PC-9 (cell line): ENCODE data around the gene TRAPPC3. TPM values are rescaled to one million over a fixed set of nuclear protein-coding genes. Genes with fewer than 3 reads are reported as not detected.

Source experiments
- BruUV-seq: library from RNA; stranded (reverse); fragments of 400-500 nt; replicated peaks from 2 replicates; lab custom pipeline; 2021; lab: Mats Ljungman, UMichigan
- CTCF ChIA-PET: fragments of 300-600 bp; sonication (Branson Sonifier 250); formaldehyde crosslinking; loops from one replicate; lab custom pipeline; 2022; ENCODE audit warnings: antibody characterized with exemption; lab: Charles Lee
- POLR2A ChIA-PET: fragments of 300-600 bp; sonication (Branson Sonifier 250); formaldehyde crosslinking; loops from one replicate; lab custom pipeline; 2022; ENCODE audit warnings: antibody characterized with exemption; ENCODE audit not compliant: unreplicated experiment; lab: Charles Lee
- DNase-seq, 2 experiments: peaks; one replicate each; pipeline versions ENCODE4 v3.0.0 to v3.0.0-alpha.2; 2015 to 2022; ENCODE audit warnings: mixed read lengths in 1 of 2
- H2AFZ ChIP-seq: fragments of 200-600 bp; sonication (generic); 2 replicates; pipeline ENCODE4 v1.8.1; 2017; ENCODE audit warnings: antibody characterized with exemption
- H3F3A ChIP-seq: fragments of 200-600 bp; sonication (generic); 2 replicates; pipeline ENCODE4 v1.8.1; 2017; ENCODE audit warnings: antibody characterized with exemption, mild to moderate bottlenecking, low read depth; ENCODE audit not compliant: insufficient read depth
- H3K27ac ChIP-seq: fragments of 200-600 bp; sonication (generic); 2 replicates; pipeline ENCODE4 v1.6.1; 2016; ENCODE audit warnings: mixed run types
- H3K27me3 ChIP-seq: fragments of 200-600 bp; sonication (generic); 2 replicates; pipeline ENCODE4 v1.6.1; 2016; ENCODE audit warnings: low read depth, mixed run types; ENCODE audit not compliant: insufficient read depth
- H3K36me3 ChIP-seq: fragments of 200-600 bp; sonication (generic); 2 replicates; pipeline ENCODE4 v1.6.1; 2016; ENCODE audit warnings: low read depth, mixed run types
- H3K4me1 ChIP-seq: fragments of 200-600 bp; sonication (generic); replicated peaks from 2 replicates; pipeline ENCODE4 v1.6.1; 2016; ENCODE audit warnings: mixed run types; ENCODE audit not compliant: insufficient read depth
- H3K4me2 ChIP-seq: fragments of 200-600 bp; sonication (generic); 2 replicates; pipeline ENCODE4 v1.6.1; 2017; ENCODE audit warnings: mixed run types
- H3K4me3 ChIP-seq: fragments of 200-600 bp; sonication (generic); 2 replicates; pipeline ENCODE4 v1.6.1; 2016; ENCODE audit warnings: mixed run types
- H3K79me2 ChIP-seq: fragments of 200-600 bp; sonication (generic); 2 replicates; pipeline ENCODE4 v1.6.1; 2017; ENCODE audit warnings: low read depth, mixed run types
- H3K9me2 ChIP-seq: fragments of 200-600 bp; sonication (generic); 2 replicates; pipeline ENCODE4 v1.8.1; 2017; ENCODE audit warnings: mild to moderate bottlenecking; ENCODE audit not compliant: insufficient read depth
- H3K9me3 ChIP-seq: fragments of 200-600 bp; sonication (generic); 2 replicates; pipeline ENCODE4 v1.8.1; 2016; ENCODE audit warnings: low read depth; ENCODE audit not compliant: insufficient read depth
- H4K20me1 ChIP-seq: fragments of 200-600 bp; sonication (generic); 2 replicates; pipeline ENCODE4 v1.8.1; 2017; ENCODE audit not compliant: insufficient read depth
- CTCF ChIP-seq: fragments of 200-600 bp; sonication (generic); conservative IDR thresholded peaks from 2 replicates; pipeline ENCODE4 v1.6.1; 2017; ENCODE audit warnings: mixed run types, antibody characterized with exemption, mild to moderate bottlenecking, moderate library complexity
- EZH2 ChIP-seq: fragments of 200-600 bp; sonication (generic); IDR thresholded peaks from 2 replicates; pipeline ENCODE4 v1.8.0; 2017; ENCODE audit warnings: antibody characterized with exemption, low read depth
- intact Hi-C: fragments of 100-400 bp; cut with micrococcal nuclease; formaldehyde crosslinking; loops from one replicate; pipeline ENCODE4 v1.10.0; 2022; ENCODE audit not compliant: unreplicated experiment
- total RNA-seq: library from RNA; stranded (reverse); gene quantifications from 2 replicates; pipeline ENCODE4 v1.2.3, GENCODE V29; 2021

TRAPPC3 gene
- total RNA-seq, 1 experiment from 2014 or later, result 116 TPM

- no peaks in the 10 kb centered on the region for H3K9me2 ChIP-seq
- peaks cover 15% of the 10 kb centered on the region; the same call in 1 of the 2 replicates for H3F3A ChIP-seq
- peak overlapping the region; percentile 38; the same call in 1 of the 2 replicates for H3K27ac ChIP-seq
- intact Hi-C loops, result no loop called here
- H4K20me1 ChIP-seq, result peaks cover 9% of the 10 kb centered on the region; the same call in 1 of the 2 replicates
- H3K27me3 ChIP-seq, result no peaks in the 10 kb centered on the region
- no peak overlapping the region for H3K4me2 ChIP-seq
- H3K36me3 ChIP-seq, result peaks cover 18% of the 10 kb centered on the region
- no peak overlapping the region for H2AFZ ChIP-seq
- TF ChIP-seq EZH2 (no peak), CTCF (no peak)
- H3K4me1 ChIP-seq, result 0 out of 2 replicates have a peak, but pooled peaks cover 5% of the 10 kb centered on the region
- CTCF ChIA-PET, result interaction anchor here (1.8 kb wide), 1 partner anchor 36 kb away, joined by 12 read pairs; no protein-coding TSS in a partner anchor
- POLR2A ChIA-PET, result no interaction called here
- H3K4me3 ChIP-seq, result no peak overlapping the region
- no TSS peak for BruUV-seq
- no peaks in the 10 kb centered on the region for H3K79me2 ChIP-seq
- H3K9me3 ChIP-seq, result no peaks in the 10 kb centered on the region
- DNase-seq, result no peak
Measured at GRCh38 chr1:36135796-36136195, 13.5 kb downstream of the TRAPPC3 start.

GRCh38 chr1:36135330-36135667 lies 14.0 kb downstream of the TRAPPC3 start:
- ChIA-PET POLR2A (no interaction called here), CTCF (interaction anchor here (0.6 to 1.8 kb wide), 9 partner anchors 14 to 150 kb away, joined by 3 to 12 read pairs (median 4); partner anchors contain the start of gene TRAPPC3)
- no peak for DNase-seq
- Histone ChIP-seq H2AFZ (no peak overlapping the region), H3K27me3 (no peaks in the 10 kb centered on the region), H3K79me2 (no peaks in the 10 kb centered on the region), H3K9me2 (no peaks in the 10 kb centered on the region), H3K4me1 (0 out of 2 replicates have a peak, but pooled peaks cover 5% of the 10 kb centered on the region), H3K27ac (peak overlapping the region; percentile 38; the same call in 1 of the 2 replicates), H3F3A (peaks cover 15% of the 10 kb centered on the region; the same call in 1 of the 2 replicates), H3K9me3 (no peaks in the 10 kb centered on the region), H4K20me1 (peaks cover 5% of the 10 kb centered on the region; the same call in 1 of the 2 replicates), H3K4me2 (no peak overlapping the region), H3K36me3 (peaks cover 18% of the 10 kb centered on the region), H3K4me3 (no peak overlapping the region)
- no TSS peak for BruUV-seq
- TF ChIP-seq CTCF (no peak), EZH2 (no peak)
- intact Hi-C loops, result no loop called here

DNA sequence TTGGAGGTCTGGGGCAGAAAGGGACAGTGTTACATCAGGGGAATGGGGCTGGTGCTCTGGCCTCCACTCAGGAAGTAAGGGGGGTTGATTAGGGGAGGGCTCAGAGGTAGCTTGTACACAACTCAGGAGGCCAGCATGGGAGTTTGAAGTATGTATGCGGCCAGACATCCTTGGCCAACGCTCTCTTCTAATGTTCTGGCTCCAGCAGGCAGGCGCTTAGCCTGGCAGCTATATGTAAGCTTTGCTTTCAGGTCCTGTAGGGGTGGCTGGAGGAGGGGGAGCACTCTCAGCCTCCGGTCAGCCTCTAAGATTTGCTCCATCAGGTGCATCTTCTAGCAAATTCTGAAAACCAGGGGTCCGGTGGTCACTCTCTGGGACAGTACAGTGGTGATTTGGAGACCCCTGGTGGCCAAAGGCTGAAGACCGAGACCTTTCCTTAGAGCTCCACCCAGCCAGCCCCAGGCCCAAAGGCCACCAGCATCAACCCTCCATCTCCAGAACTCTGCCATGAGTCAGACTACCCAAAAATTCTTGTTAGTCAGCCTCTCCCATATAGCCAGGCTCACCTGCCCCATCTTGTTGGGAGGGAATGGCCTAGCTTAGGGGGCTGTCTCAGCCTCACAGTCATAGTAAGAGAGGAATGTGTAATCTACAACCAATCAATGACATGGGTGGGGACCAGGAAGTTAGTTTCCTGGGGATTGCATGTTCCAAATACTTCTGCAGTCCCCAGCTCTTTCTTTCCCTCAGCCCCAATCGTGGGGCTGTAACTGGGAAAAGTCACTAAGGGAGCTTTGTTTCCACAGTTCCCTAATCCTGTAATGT lies 14.6 kb downstream of the TRAPPC3 start:
- H2AFZ ChIP-seq, result no peak overlapping the region
- peaks cover 11% of the 10 kb centered on the region; the same call in 1 of the 2 replicates for H3F3A ChIP-seq
- 0 out of 2 replicates have a peak, but pooled peaks cover 5% of the 10 kb centered on the region for H3K4me1 ChIP-seq
- no peaks in the 10 kb centered on the region for H3K27me3 ChIP-seq
- H3K79me2 ChIP-seq, result no peaks in the 10 kb centered on the region
- H3K9me3 ChIP-seq, result no peaks in the 10 kb centered on the region
- H3K36me3 ChIP-seq, result peaks cover 14% of the 10 kb centered on the region
- ChIA-PET CTCF (interaction anchor here (0.6 to 1.8 kb wide), 12 partner anchors 11 to 151 kb away, joined by 3 to 16 read pairs (median 4); partner anchors contain the start of gene TRAPPC3), POLR2A (no interaction called here)
- no peak overlapping the region for H3K4me3 ChIP-seq
- no peaks in the 10 kb centered on the region; the same call in 1 of the 2 replicates for H4K20me1 ChIP-seq
- intact Hi-C loops, result loop anchor here (1.0 kb wide), 1 partner anchor 34 kb away; no protein-coding TSS in a partner anchor
- DNase-seq, result peak; percentile 55 to 61
- BruUV-seq, result TSS peak; percentile 4
- TF ChIP-seq EZH2, result no peak
- TF ChIP-seq CTCF, result peak; percentile 78
- no peaks in the 10 kb centered on the region for H3K9me2 ChIP-seq
- H3K4me2 ChIP-seq, result no peak overlapping the region
- H3K27ac ChIP-seq, result peak overlapping the region; percentile 38; the same call in 1 of the 2 replicates
